Heart left ventricle (tissue), 16 donors: Measurements from ENCODE around the gene OR6M1. TPM values are rescaled to one million over a fixed set of nuclear protein-coding genes. Genes with fewer than 3 reads are reported as not detected.

ENCODE experiments used
- ATAC-seq, 4 donors: fragments of 200-7000 bp; cut with Tn5 transposase; one replicate each; pipeline ENCODE4 v1.9.1; 2020 to 2022; ENCODE audit warnings: moderate library complexity in 4 of 4, mild to moderate bottlenecking in 3 of 4, moderate number of reproducible peaks in 1 of 4
- DNase-seq, 5 donors: peaks; one replicate each; pipeline ENCODE4 v3.0.0-alpha.2; 2020
- H3K27ac ChIP-seq, 12 donors: fragments of 200-600 bp; sonication (generic) in 4 of 12; one replicate each; pipeline versions ENCODE4 v1.5.0 to v1.8.0; 2016 to 2022; ENCODE audit warnings: mild to moderate bottlenecking in 2 of 12
- H3K27me3 ChIP-seq, 9 donors: fragments of 200-600 bp; sonication (generic) in 2 of 9; one replicate each; pipeline versions ENCODE4 v1.5.1 to v1.8.0; 2016 to 2022; ENCODE audit warnings: mild to moderate bottlenecking in 3 of 9
- H3K36me3 ChIP-seq, 9 donors: fragments of 200-600 bp; sonication (generic) in 2 of 9; one replicate each; pipeline versions ENCODE4 v1.5.0 to v1.8.0; 2018 to 2022; ENCODE audit warnings: mild to moderate bottlenecking in 2 of 9
- H3K4me1 ChIP-seq, 12 donors: fragments of 200-600 bp; sonication (generic) in 4 of 12; one replicate each; pipeline versions ENCODE4 v1.5.0 to v1.8.0; 2016 to 2022; ENCODE audit warnings: mild to moderate bottlenecking in 3 of 12
- H3K4me3 ChIP-seq, 12 donors: fragments of 200-600 bp; sonication (generic) in 4 of 12; one replicate each; pipeline versions ENCODE4 v1.5.0 to v1.8.0; 2017 to 2022; ENCODE audit warnings: mild to moderate bottlenecking in 9 of 12, moderate library complexity in 4 of 12
- H3K9me3 ChIP-seq, 12 donors: fragments of 200-600 bp; sonication (generic) in 4 of 12; one replicate each; pipeline versions ENCODE4 v1.5.0 to v1.8.0; 2016 to 2022; ENCODE audit warnings: mild to moderate bottlenecking in 1 of 12
- CTCF ChIP-seq, 12 donors: fragments of 200-600 bp; sonication (generic) in 4 of 12; IDR thresholded peaks; one replicate each; pipeline versions ENCODE4 v1.5.0 to v1.8.0; 2018 to 2022; ENCODE audit warnings: antibody characterized with exemption in 12 of 12, mild to moderate bottlenecking in 5 of 12
- POLR2A ChIP-seq, 2 donors: fragments of 450-650 bp; IDR thresholded peaks; one replicate each; pipeline ENCODE4 v1.6.1; 2017; ENCODE audit warnings: antibody characterized with exemption in 2 of 2, mild to moderate bottlenecking in 2 of 2, moderate library complexity in 2 of 2
- WGBS, 4 donors: extraction: QIAGEN DNeasy Blood & Tissue Kit in 2 of 4; methylation state at CpG; one replicate each; pipeline versions ENCODE4 v1.1.5 to v1.1.7; 2013 to 2018; 5-methylcytosine and 5-hydroxymethylcytosine counted together
- intact Hi-C, 10 donors: fragments of 100-400 bp; cut with DNase I; formaldehyde crosslinking; loops; one replicate each; pipeline versions ENCODE4 v1.11.1 to v1.14.2; 2022
- polyA plus RNA-seq, 2 donors: library from polyadenylated mRNA; stranded (reverse); fragments of 200-250 nt; gene quantifications; one replicate each; pipeline ENCODE4 v1.2.3, GENCODE V29; 2013
- total RNA-seq, 9 donors: library from RNA; depleted of rRNA in 2 of 9; stranded (reverse); fragments of >200 nt in 2 of 9; fragmentation: NEBNext Ultra II Directional in 3 of 9; extraction: Animal tissue kit (Norgen Biotek cat#: 25700) in 3 of 9; gene quantifications; one replicate each; pipeline versions ENCODE4 v1.1.0 to v1.2.4, GENCODE V29; 2016 to 2023
- donor health status: ischemic (EF 13 %, LVEDD 7.1; RV severe dilation, severe dysfunction).
- donor health status: healthy with polysubstance abuse.
- donor health status: DM: no; HTN: yes; CAD: no.
- donor health status: DM: no; HTN: no; CAD: no.
- donor health status: ischemic (EF 25% LVEDD 6.9; RV normal size, moderate dysfunction).
- donor health status: ischemic (EF 25% LVEDD 5.7; RV mildly dilated, moderate dysfunction).
- donor health status: healthy.
- donor health status: DM: yes; HTN: yes; CAD: no.
- donor health status: ischemic (EF 35%, LVEDD 5.7; RV mildly dilated, moderate dysfunction).
- donor health status: nonischemic (EF 11% LVEDD 7.7; RV severe dilation, severe dysfunction).
- donor health status: DM: yes; HTN: yes; CAD: no.
- donor health status: PGD.
- donor health status: ischemic (EF 29% LVEDD 5.4; RV normal size, mild dysfunction).
- donor health status: nonischemic (EF 23%, LVEDD 6.1; RV moderate dilation, normal function).

The OR6M1 gene
- total and polyA plus RNA-seq, 11 donors, result not detected

DNA sequence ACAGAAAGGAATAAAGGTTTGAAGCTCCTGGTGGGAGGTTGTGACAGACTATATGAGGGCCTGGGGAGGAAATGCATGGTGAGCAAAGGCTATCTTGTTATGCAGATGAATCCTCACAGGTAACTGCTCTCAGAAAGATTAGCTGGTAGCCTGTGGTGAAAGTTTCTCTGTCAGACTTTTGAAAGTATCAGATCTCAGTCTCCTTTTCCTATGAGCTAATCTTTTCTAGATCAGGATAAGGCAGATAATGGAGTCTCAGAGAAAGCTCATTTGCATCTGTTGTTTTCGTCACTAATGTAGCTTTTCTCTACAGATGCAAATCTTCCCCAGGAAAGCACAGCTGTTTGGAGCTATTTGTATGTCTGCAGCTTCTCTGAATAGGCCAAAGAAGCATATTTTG is 30.9 kb downstream of the OR6M1 start:
- H3K4me3 ChIP-seq, result no peak overlapping the region
- H3K4me1 ChIP-seq, result no peaks in the 10 kb centered on the region
- intact Hi-C loops, result no loop called here
- no peaks in the 10 kb centered on the region for H3K9me3 ChIP-seq
- no peak for TF ChIP-seq CTCF (IDR thresholded peaks at IDR 0.05)
- no peak for TF ChIP-seq POLR2A (IDR thresholded peaks at IDR 0.05)
- DNase-seq, result no peak
- 62 to 88% (median 65%) methylated on average over 1 of the region's 1 CpG for WGBS, 4 donors
- H3K27ac ChIP-seq, result no peak overlapping the region
- no peak for ATAC-seq
- H3K36me3 ChIP-seq, result no peaks in the 10 kb centered on the region
- H3K27me3 ChIP-seq, result no peaks in the 10 kb centered on the region

DNA sequence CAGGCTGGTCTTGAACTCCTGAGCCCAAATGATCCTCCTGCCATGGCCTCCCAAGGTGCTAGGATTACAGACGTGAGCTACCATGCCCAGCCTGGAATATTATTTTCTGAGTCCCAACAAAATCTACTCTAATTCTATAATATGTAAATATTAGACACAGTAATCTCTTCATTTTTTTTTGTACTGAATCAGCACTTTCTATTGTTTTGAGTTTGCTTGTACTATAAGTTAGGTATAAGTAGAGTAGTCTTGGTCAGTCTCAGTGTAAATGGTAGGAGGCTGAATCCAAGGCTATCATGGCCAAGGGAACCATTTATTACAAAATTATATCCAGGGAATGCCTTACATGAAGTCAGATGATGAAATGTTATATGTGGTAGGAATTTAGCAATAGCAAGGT is 32.2 kb downstream of the OR6M1 start:
- 77 to 88% (median 83%) methylated on average over 1 of the region's 1 CpG for WGBS, 4 donors
- H3K4me1 ChIP-seq, result no peaks in the 10 kb centered on the region
- no peaks in the 10 kb centered on the region for H3K27me3 ChIP-seq
- H3K4me3 ChIP-seq, result no peak overlapping the region
- intact Hi-C loops, result no loop called here
- no peaks in the 10 kb centered on the region for H3K36me3 ChIP-seq
- ATAC-seq, result no peak
- TF ChIP-seq CTCF (IDR thresholded peaks at IDR 0.05) (no peak), POLR2A (IDR thresholded peaks at IDR 0.05) (no peak)
- H3K9me3 ChIP-seq, result no peaks in the 10 kb centered on the region
- no peak overlapping the region for H3K27ac ChIP-seq
- DNase-seq, result no peak

DNA sequence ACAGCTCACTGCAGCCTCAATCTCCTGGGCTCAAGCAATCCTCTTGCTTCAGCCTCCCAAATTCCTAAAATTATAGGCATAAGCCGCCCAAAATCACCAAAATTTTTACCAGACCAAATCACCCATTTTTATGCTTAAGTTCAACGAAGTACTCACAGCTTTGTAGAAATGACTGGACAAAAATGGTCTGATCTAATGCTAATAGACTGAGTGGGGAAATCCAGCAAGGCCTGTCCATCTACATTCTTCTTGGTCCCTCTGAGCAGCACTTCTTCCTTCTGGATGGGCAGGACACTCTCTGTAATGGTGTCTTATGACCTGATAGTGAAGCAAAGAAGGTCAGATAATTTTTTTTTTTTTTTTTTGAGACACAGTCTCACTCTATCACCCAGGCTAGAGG is 33.1 kb downstream of the OR6M1 start:
- H3K4me1 ChIP-seq, result no peaks in the 10 kb centered on the region
- intact Hi-C loops, result no loop called here
- H3K36me3 ChIP-seq, result no peaks in the 10 kb centered on the region
- 75 to 86% (median 79%) methylated on average over 2 of the region's 2 CpGs for WGBS, 4 donors
- H3K27ac ChIP-seq, result no peak overlapping the region
- ATAC-seq (no peak), DNase-seq (no peak)
- H3K4me3 ChIP-seq, result no peak overlapping the region
- TF ChIP-seq POLR2A (IDR thresholded peaks at IDR 0.05) (no peak), CTCF (IDR thresholded peaks at IDR 0.05) (no peak)
- no peaks in the 10 kb centered on the region for H3K9me3 ChIP-seq
- H3K27me3 ChIP-seq, result no peaks in the 10 kb centered on the region

- DNase-seq, result no peak
- H3K4me1 ChIP-seq, result no peaks in the 10 kb centered on the region
- ATAC-seq, result no peak
- no peak overlapping the region for H3K4me3 ChIP-seq
- intact Hi-C loops, result no loop called here
- H3K36me3 ChIP-seq, result no peaks in the 10 kb centered on the region
- no peaks in the 10 kb centered on the region for H3K27me3 ChIP-seq
- 95 to 97% (median 95%) methylated on average over 3 of the region's 3 CpGs for WGBS, 4 donors
- H3K27ac ChIP-seq, result no peak overlapping the region
- TF ChIP-seq POLR2A (IDR thresholded peaks at IDR 0.05), result no peak
- no peak for TF ChIP-seq CTCF (IDR thresholded peaks at IDR 0.05)
- no peaks in the 10 kb centered on the region for H3K9me3 ChIP-seq
These were observed 34.5 kb downstream of the OR6M1 start for GRCh38 chr11:123771664-123772063.
